ENCODE measurements around the gene STIM2. TPM values are rescaled to one million over a fixed set of nuclear protein-coding genes. Genes with fewer than 3 reads are reported as not detected.

STIM2 gene
- total and polyA plus RNA-seq, 7 donors, result 2.4 to 8.4 (median 4.9) TPM

- no peak for TF ChIP-seq CTCF (IDR thresholded peaks at IDR 0.05)
- intact Hi-C loops (cut with DNase I), result no loop called here
- 73 to 80% (median 78%) methylated on average over 5 of the region's 5 CpGs for WGBS, 3 donors
Measured at GRCh38 chr4:26815706-26816105, 44.9 kb upstream of the STIM2 start.

GRCh38 chr4:26819026-26819425, 41.6 kb upstream of the STIM2 start:
- ATAC-seq (no peak), DNase-seq (no peak)
- no peaks in the 10 kb centered on the region for H3K36me3 ChIP-seq (ENCODE audit: insufficient read depth in 1 of 2, low read depth in 1 of 2)
- no peaks in the 10 kb centered on the region for H3K27me3 ChIP-seq (ENCODE audit: insufficient read depth in 3 of 3, low read length in 2 of 3)
- no peak for TF ChIP-seq CTCF (IDR thresholded peaks at IDR 0.05)
- no peaks in the 10 kb centered on the region for H3K9me3 ChIP-seq
- H3K4me3 ChIP-seq, result no peak overlapping the region
- intact Hi-C loops (cut with DNase I), result no loop called here
- WGBS, 3 donors, result 53 to 78% (median 68%) methylated on average over 4 of the region's 4 CpGs
- no peaks in the 10 kb centered on the region for H3K4me1 ChIP-seq
- no peak overlapping the region for H3K27ac ChIP-seq

More at GRCh38 chr4:26815706-26816105, 44.9 kb upstream of the STIM2 start:
- DNase-seq (no peak), ATAC-seq (no peak)
- Histone ChIP-seq H3K27me3 (ENCODE audit: insufficient read depth in 3 of 3, low read length in 2 of 3) (no peaks in the 10 kb centered on the region), H3K36me3 (ENCODE audit: insufficient read depth in 1 of 2, low read depth in 1 of 2) (no peaks in the 10 kb centered on the region), H3K27ac (peak overlapping the region; percentile 42), H3K4me1 (no peaks in the 10 kb centered on the region), H3K4me3 (no peak overlapping the region), H3K9me3 (no peaks in the 10 kb centered on the region)

GRCh38 chr4:26819478-26820095, 41.1 kb upstream of the STIM2 start:
- WGBS, 3 donors, result 87 to 92% (median 91%) methylated on average over 3 of the region's 3 CpGs

GRCh38 chr4:26820346-26820745, 40.3 kb upstream of the STIM2 start:
- H3K4me1 ChIP-seq, result no peaks in the 10 kb centered on the region
- no peak overlapping the region for H3K27ac ChIP-seq
- DNase-seq (no peak), ATAC-seq (no peak)
- WGBS, 3 donors, result 85 to 97% (median 92%) methylated on average over 1 of the region's 1 CpG
- H3K4me3 ChIP-seq, result no peak overlapping the region
- intact Hi-C loops (cut with DNase I), result no loop called here
- no peak for TF ChIP-seq CTCF (IDR thresholded peaks at IDR 0.05)
- H3K27me3 ChIP-seq (ENCODE audit: insufficient read depth in 3 of 3, low read length in 2 of 3), result no peaks in the 10 kb centered on the region
- H3K36me3 ChIP-seq (ENCODE audit: insufficient read depth in 1 of 2, low read depth in 1 of 2), result no peaks in the 10 kb centered on the region
- no peaks in the 10 kb centered on the region for H3K9me3 ChIP-seq

More at GRCh38 chr4:26819478-26820095, 41.1 kb upstream of the STIM2 start:
- H3K27me3 ChIP-seq (ENCODE audit: insufficient read depth in 3 of 3, low read length in 2 of 3), result no peaks in the 10 kb centered on the region
- no peak overlapping the region for H3K27ac ChIP-seq
- TF ChIP-seq CTCF (IDR thresholded peaks at IDR 0.05), result no peak
- ATAC-seq, result no peak
- H3K36me3 ChIP-seq (ENCODE audit: insufficient read depth in 1 of 2, low read depth in 1 of 2), result no peaks in the 10 kb centered on the region
- intact Hi-C loops (cut with DNase I), result no loop called here
- H3K9me3 ChIP-seq, result no peaks in the 10 kb centered on the region
- DNase-seq, result no peak
- H3K4me1 ChIP-seq, result no peaks in the 10 kb centered on the region
- H3K4me3 ChIP-seq, result no peak overlapping the region

- no peak for TF ChIP-seq CTCF (IDR thresholded peaks at IDR 0.05)
- H3K27ac ChIP-seq, result no peak overlapping the region
- H3K9me3 ChIP-seq, result no peaks in the 10 kb centered on the region
- no peak overlapping the region for H3K4me3 ChIP-seq
- no peak for ATAC-seq
- no peaks in the 10 kb centered on the region for H3K27me3 ChIP-seq (ENCODE audit: insufficient read depth in 3 of 3, low read length in 2 of 3)
- intact Hi-C loops (cut with DNase I), result no loop called here
- no peak for DNase-seq
- WGBS, 3 donors, result 67 to 70% (median 69%) methylated on average over 3 of the region's 3 CpGs
- H3K4me1 ChIP-seq, result no peaks in the 10 kb centered on the region
- H3K36me3 ChIP-seq (ENCODE audit: insufficient read depth in 1 of 2, low read depth in 1 of 2), result no peaks in the 10 kb centered on the region
Measured at GRCh38 chr4:26821031-26821430, 39.6 kb upstream of the STIM2 start.

Measured in psoas muscle (tissue), 8 donors.